GM23338 (cell line): ENCODE measurements around the gene LASP1NB.

Source experiments
- ATAC-seq: fragments of 200-7000 bp; cut with Tn5 transposase; 3 replicates; pipeline ENCODE4 v1.9.1; 2020
- DNase-seq: peaks from one replicate; pipeline ENCODE4 v3.0.0-alpha.2; 2015; ENCODE audit warnings: low spot score
- H2AFZ ChIP-seq: fragments of 200-600 bp; sonication (generic); 2 replicates; pipeline ENCODE4 v1.8.0; 2016; ENCODE audit warnings: antibody characterized with exemption, mild to moderate bottlenecking, moderate library complexity
- H3F3A ChIP-seq: fragments of 200-600 bp; sonication (generic); replicated peaks from 2 replicates; pipeline ENCODE4 v1.8.0; 2017; ENCODE audit warnings: antibody characterized with exemption, mixed run types, low read depth
- H3K27ac ChIP-seq: fragments of 200-600 bp; sonication (generic); 2 replicates; pipeline ENCODE4 v1.6.1; 2016; ENCODE audit warnings: low read depth
- H3K27me3 ChIP-seq: fragments of 200-600 bp; sonication (generic); 2 replicates; pipeline ENCODE4 v1.8.0; 2016; ENCODE audit warnings: mild to moderate bottlenecking, mixed run types, moderate library complexity; ENCODE audit not compliant: insufficient read depth
- H3K36me3 ChIP-seq: fragments of 200-600 bp; sonication (generic); 2 replicates; pipeline ENCODE4 v1.8.0; 2016; ENCODE audit warnings: mild to moderate bottlenecking; ENCODE audit not compliant: insufficient read depth
- H3K4me1 ChIP-seq: fragments of 200-600 bp; sonication (generic); 2 replicates; pipeline ENCODE4 v1.8.0; 2016; ENCODE audit warnings: mild to moderate bottlenecking, moderate library complexity; ENCODE audit not compliant: insufficient read depth
- H3K4me2 ChIP-seq: fragments of 200-600 bp; sonication (generic); 2 replicates; pipeline ENCODE4 v1.7.1; 2017; ENCODE audit warnings: mixed run types
- H3K4me3 ChIP-seq: fragments of 200-600 bp; sonication (generic); 2 replicates; pipeline ENCODE4 v1.6.1; 2016; ENCODE audit warnings: mixed run types
- H3K79me2 ChIP-seq: fragments of 200-600 bp; sonication (generic); replicated peaks from 2 replicates; pipeline ENCODE4 v1.8.0; 2017; ENCODE audit warnings: mild to moderate bottlenecking; ENCODE audit not compliant: insufficient read depth
- H3K9me2 ChIP-seq: fragments of 200-600 bp; sonication (generic); 2 replicates; pipeline ENCODE4 v1.8.0; 2017; ENCODE audit not compliant: insufficient read depth
- H4K20me1 ChIP-seq: fragments of 200-600 bp; sonication (generic); replicated peaks from 2 replicates; pipeline ENCODE4 v1.8.0; 2017; ENCODE audit warnings: mild to moderate bottlenecking; ENCODE audit not compliant: insufficient read depth
- H3K27ac Mint-ChIP-seq: 2 replicates; pipeline ENCODE4 v1.8.0; 2020; ENCODE audit warnings: inconsistent platforms, mild to moderate bottlenecking, moderate library complexity, mixed read lengths
- H3K27me3 Mint-ChIP-seq: 3 replicates; pipeline ENCODE4 v1.8.0; 2022; ENCODE audit warnings: low read depth, mild to moderate bottlenecking, moderate library complexity, mixed read lengths, inconsistent platforms; ENCODE audit not compliant: insufficient read depth, poor library complexity
- H3K36me3 Mint-ChIP-seq: 3 replicates; pipeline ENCODE4 v1.8.0; 2021; ENCODE audit warnings: low read depth, mild to moderate bottlenecking, inconsistent platforms, moderate library complexity, mixed read lengths
- H3K4me1 Mint-ChIP-seq: 3 replicates; pipeline ENCODE4 v1.8.0; 2020; ENCODE audit warnings: mild to moderate bottlenecking, inconsistent platforms, mixed read lengths
- H3K4me3 Mint-ChIP-seq: 3 replicates; pipeline ENCODE4 v1.8.0; 2021; ENCODE audit warnings: moderate library complexity, mild to moderate bottlenecking, inconsistent platforms, mixed read lengths
- H3K9me3 Mint-ChIP-seq: 3 replicates; pipeline ENCODE4 v1.8.0; 2020; ENCODE audit warnings: moderate library complexity, mild to moderate bottlenecking, inconsistent platforms, mixed read lengths
- TF ChIP-seq, protein P1 (sequence below), 2 experiments: fragments of 200-600 bp in 1 of 2; sonication (generic) in 1 of 2; conservative IDR thresholded peaks; 2 replicates each; pipeline versions ENCODE4 v1.5.1 to v1.6.1; 2016 to 2017; ENCODE audit warnings: antibody characterized with exemption in 2 of 2, low read depth in 2 of 2, mild to moderate bottlenecking in 2 of 2, moderate library complexity in 1 of 2
- TF ChIP-seq, protein P2 (sequence below): fragments of 250-450 bp; sonication (Bioruptor Pico); IDR thresholded peaks from 2 replicates; pipeline ENCODE4 v1.5.0; 2020; ENCODE audit warnings: mild to moderate bottlenecking, moderate library complexity

LASP1NB gene

DNA sequence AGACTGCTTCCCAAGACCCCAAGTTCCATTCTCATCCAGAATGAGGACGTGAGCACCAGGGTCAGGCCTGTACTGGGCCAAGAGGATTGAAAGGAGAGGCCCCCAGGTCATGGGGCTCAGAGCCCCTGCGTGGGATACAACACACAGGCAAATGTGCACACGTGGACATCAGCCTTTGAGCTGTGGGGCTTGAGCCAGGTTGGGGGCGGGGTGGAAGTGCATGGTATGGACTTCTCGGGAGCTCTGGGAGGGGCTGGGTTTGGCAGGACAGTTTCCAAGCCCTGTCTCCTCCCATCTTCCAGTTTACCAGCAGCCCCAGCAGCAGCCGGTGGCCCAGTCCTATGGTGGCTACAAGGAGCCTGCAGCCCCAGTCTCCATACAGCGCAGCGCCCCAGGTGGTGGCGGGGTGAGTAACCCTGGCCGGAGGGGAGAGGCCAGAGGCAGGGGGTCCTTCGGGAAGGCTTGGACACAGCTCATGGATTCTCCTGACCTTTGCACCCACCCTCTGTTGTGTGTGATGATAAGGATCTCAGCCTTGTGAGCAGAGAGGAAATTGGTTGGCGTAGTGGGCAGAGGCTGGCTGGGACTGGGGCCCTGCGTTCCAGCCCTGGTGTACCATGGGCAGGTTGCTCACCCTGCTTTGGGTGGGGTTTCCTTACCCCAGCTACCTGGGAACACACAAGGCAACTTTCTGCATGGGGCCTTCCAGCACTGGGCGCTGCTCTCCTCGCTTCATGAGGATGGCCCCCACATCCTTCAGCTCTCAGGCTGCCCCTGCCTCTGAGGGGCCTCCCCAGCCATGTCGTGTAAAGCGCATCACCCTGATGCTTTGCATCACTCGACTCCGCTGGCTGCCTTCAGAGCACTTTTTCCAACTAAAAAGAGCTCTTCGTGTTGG lies 10.4 kb upstream of the LASP1NB start:
- Histone ChIP-seq H3K9me2 (no peaks in the 10 kb centered on the region), H3K4me3 (no peak overlapping the region), H2AFZ (no peak overlapping the region), H3K27me3 (no peaks in the 10 kb centered on the region), H3K36me3 (no peaks in the 10 kb centered on the region; the same call in 1 of the 2 replicates), H3K4me2 (no peak overlapping the region), H3K4me1 (no peaks in the 10 kb centered on the region), H3F3A (0 out of 2 replicates have a peak, but pooled peaks cover 15% of the 10 kb centered on the region), H3K27ac (no peak overlapping the region), H4K20me1 (peaks cover 5% of the 10 kb centered on the region), H3K79me2 (peaks cover 10% of the 10 kb centered on the region; the same call in 1 of the 2 replicates)
- TF ChIP-seq, protein P1, sequence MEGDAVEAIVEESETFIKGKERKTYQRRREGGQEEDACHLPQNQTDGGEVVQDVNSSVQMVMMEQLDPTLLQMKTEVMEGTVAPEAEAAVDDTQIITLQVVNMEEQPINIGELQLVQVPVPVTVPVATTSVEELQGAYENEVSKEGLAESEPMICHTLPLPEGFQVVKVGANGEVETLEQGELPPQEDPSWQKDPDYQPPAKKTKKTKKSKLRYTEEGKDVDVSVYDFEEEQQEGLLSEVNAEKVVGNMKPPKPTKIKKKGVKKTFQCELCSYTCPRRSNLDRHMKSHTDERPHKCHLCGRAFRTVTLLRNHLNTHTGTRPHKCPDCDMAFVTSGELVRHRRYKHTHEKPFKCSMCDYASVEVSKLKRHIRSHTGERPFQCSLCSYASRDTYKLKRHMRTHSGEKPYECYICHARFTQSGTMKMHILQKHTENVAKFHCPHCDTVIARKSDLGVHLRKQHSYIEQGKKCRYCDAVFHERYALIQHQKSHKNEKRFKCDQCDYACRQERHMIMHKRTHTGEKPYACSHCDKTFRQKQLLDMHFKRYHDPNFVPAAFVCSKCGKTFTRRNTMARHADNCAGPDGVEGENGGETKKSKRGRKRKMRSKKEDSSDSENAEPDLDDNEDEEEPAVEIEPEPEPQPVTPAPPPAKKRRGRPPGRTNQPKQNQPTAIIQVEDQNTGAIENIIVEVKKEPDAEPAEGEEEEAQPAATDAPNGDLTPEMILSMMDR (conservative IDR thresholded peaks at IDR 0.05; ENCODE audit: low read depth in 2 of 2): peak; percentile 43 to 65
- TF ChIP-seq, protein P2, sequence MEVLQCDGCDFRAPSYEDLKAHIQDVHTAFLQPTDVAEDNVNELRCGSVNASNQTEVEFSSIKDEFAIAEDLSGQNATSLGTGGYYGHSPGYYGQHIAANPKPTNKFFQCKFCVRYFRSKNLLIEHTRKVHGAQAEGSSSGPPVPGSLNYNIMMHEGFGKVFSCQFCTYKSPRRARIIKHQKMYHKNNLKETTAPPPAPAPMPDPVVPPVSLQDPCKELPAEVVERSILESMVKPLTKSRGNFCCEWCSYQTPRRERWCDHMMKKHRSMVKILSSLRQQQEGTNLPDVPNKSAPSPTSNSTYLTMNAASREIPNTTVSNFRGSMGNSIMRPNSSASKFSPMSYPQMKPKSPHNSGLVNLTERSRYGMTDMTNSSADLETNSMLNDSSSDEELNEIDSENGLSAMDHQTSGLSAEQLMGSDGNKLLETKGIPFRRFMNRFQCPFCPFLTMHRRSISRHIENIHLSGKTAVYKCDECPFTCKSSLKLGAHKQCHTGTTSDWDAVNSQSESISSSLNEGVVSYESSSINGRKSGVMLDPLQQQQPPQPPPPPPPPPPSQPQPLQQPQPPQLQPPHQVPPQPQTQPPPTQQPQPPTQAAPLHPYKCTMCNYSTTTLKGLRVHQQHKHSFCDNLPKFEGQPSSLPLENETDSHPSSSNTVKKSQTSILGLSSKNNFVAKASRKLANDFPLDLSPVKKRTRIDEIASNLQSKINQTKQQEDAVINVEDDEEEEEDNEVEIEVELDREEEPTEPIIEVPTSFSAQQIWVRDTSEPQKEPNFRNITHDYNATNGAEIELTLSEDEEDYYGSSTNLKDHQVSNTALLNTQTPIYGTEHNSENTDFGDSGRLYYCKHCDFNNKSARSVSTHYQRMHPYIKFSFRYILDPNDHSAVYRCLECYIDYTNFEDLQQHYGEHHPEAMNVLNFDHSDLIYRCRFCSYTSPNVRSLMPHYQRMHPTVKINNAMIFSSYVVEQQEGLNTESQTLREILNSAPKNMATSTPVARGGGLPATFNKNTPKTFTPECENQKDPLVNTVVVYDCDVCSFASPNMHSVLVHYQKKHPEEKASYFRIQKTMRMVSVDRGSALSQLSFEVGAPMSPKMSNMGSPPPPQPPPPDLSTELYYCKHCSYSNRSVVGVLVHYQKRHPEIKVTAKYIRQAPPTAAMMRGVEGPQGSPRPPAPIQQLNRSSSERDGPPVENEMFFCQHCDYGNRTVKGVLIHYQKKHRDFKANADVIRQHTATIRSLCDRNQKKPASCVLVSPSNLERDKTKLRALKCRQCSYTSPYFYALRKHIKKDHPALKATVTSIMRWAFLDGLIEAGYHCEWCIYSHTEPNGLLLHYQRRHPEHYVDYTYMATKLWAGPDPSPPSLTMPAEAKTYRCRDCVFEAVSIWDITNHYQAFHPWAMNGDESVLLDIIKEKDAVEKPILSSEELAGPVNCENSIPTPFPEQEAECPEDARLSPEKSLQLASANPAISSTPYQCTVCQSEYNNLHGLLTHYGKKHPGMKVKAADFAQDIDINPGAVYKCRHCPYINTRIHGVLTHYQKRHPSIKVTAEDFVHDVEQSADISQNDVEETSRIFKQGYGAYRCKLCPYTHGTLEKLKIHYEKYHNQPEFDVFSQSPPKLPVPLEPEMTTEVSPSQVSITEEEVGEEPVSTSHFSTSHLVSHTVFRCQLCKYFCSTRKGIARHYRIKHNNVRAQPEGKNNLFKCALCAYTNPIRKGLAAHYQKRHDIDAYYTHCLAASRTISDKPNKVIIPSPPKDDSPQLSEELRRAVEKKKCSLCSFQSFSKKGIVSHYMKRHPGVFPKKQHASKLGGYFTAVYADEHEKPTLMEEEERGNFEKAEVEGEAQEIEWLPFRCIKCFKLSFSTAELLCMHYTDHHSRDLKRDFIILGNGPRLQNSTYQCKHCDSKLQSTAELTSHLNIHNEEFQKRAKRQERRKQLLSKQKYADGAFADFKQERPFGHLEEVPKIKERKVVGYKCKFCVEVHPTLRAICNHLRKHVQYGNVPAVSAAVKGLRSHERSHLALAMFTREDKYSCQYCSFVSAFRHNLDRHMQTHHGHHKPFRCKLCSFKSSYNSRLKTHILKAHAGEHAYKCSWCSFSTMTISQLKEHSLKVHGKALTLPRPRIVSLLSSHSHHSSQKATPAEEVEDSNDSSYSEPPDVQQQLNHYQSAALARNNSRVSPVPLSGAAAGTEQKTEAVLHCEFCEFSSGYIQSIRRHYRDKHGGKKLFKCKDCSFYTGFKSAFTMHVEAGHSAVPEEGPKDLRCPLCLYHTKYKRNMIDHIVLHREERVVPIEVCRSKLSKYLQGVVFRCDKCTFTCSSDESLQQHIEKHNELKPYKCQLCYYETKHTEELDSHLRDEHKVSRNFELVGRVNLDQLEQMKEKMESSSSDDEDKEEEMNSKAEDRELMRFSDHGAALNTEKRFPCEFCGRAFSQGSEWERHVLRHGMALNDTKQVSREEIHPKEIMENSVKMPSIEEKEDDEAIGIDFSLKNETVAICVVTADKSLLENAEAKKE: no peak
- ATAC-seq (peak; percentile 77), DNase-seq (peak; percentile 55)
- H3K27me3 Mint-ChIP-seq: peaks cover 6% of the 10 kb centered on the region
- peaks cover 43% of the 10 kb centered on the region for H3K36me3 Mint-ChIP-seq
- no peaks in the 10 kb centered on the region for H3K9me3 Mint-ChIP-seq
- H3K27ac Mint-ChIP-seq: no peak overlapping the region
- H3K4me3 Mint-ChIP-seq: no peak overlapping the region
- H3K4me1 Mint-ChIP-seq: peaks cover 4% of the 10 kb centered on the region; the same call in 1 of the 3 replicates
